H1 (cell line): ENCODE data around the gene SELENOK. TPM values are rescaled to one million over a fixed set of nuclear protein-coding genes. Genes with fewer than 3 reads are reported as not detected.
A peak's percentile ranks its signal among the peaks of the same experiment; 100 is the strongest.

ENCODE experiments used
- CREB1 ChIP-seq: IDR thresholded peaks from 2 replicates; pipeline ENCODE4 v1.6.1; 2012; ENCODE audit warnings: inconsistent platforms
- KDM1A ChIP-seq: fragments of 200-600, 300-600 bp; sonication (generic); IDR thresholded peaks from 2 replicates; pipeline ENCODE4 v1.7.1; 2016; ENCODE audit warnings: mild to moderate bottlenecking, low read length, borderline replicate concordance
- RBBP5 ChIP-seq: IDR thresholded peaks from 2 replicates; pipeline ENCODE4 v1.7.1; 2012; ENCODE audit warnings: low read depth, mild to moderate bottlenecking, inconsistent platforms, low read length, moderate library complexity, borderline replicate concordance
- SUZ12 ChIP-seq: fragments of 200-600 bp; sonication (generic); IDR thresholded peaks from 2 replicates; pipeline ENCODE4 v1.6.1; 2012; ENCODE audit warnings: mild to moderate bottlenecking, inconsistent platforms, low read length, moderate library complexity, mixed read lengths
- polyA plus RNA-seq, 7 experiments: library from polyadenylated mRNA; depleted of rRNA in 3 of 7; stranded (reverse) in 5 of 7; unstranded in 2 of 7; fragments of >200 nt in 5 of 7; fragments of 200-250 nt in 2 of 7; gene quantifications; 1 replicate in 5 of 7; 2 replicates in 1 of 7; 4 replicates in 1 of 7; pipeline versions ENCODE4 v1.2.1 to v1.2.3, GENCODE V29; 2011 to 2013; ENCODE audit warnings: missing spikeins in 2 of 7, mixed read lengths in 2 of 7
- total RNA-seq: library from RNA; stranded (reverse); fragmentation: NEBNext Ultra II Directional; extraction: Animal tissue kit (Norgen Biotek cat#: 25700); gene quantifications from 2 replicates; pipeline ENCODE4 v1.2.1, GENCODE V29; 2021

SELENOK gene
- total and polyA plus RNA-seq, 2 of the 8 experiments (the other 6 are each of a cell fraction or from before 2014, with no cell fraction given) = 26.9 to 40.2 TPM

DNA sequence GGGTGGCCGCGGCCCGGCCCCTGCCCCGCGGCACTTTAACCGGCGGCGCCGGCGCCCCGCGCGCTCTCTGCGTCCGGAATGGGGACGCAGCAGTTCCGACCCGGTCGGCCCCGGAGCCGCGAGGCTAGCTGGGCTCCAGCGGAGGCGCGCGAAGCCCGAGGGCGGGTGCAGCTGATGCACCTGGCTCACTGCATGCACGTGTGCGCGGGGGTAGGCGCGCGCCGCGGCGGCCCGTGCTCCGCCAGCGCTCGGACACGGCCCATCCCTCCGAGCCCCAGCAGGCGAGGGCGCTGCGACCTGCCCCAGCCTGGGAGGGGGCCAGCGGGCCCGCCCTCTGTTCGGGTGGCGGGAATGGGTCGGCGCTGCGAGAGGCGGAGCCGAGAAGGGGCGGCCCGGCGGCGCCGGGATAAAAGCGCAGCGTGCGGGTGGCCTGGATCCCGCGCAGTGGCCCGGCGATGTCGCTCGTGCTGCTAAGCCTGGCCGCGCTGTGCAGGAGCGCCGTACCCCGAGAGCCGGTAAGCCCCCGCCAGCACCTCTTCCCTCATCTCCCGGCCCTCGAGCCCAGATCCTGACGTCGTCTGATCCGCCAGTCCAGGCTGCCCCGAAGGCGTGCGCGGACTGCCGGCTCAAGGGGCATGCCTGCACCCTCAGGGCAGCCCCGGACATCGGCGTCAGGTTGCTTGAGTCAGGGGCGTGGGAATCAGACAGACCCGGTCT, 45.4 kb downstream of the SELENOK start, which contains the start of the genes CHDH and IL17RB (continued):
- TF ChIP-seq KDM1A = peak; percentile 45; the same call in 1 of the 2 replicates
- no peak for TF ChIP-seq CREB1
- peak; percentile 28; the same call in 1 of the 2 replicates for TF ChIP-seq RBBP5
- TF ChIP-seq SUZ12 = peak; percentile 32; the same call in 1 of the 2 replicates
